Testis (tissue), 3 donors: ENCODE measurements around the gene LTBP4. TPM values are rescaled to one million over a fixed set of nuclear protein-coding genes. Genes with fewer than 3 reads are reported as not detected.

Experiments used
- DNase-seq: peaks from one replicate; pipeline ENCODE4 v3.0.0-alpha.2; 2019
- H3K27ac ChIP-seq, 2 donors: fragments of 200-600 bp; sonication (generic); one replicate each; pipeline ENCODE4 v1.5.1; 2019
- H3K27me3 ChIP-seq: fragments of 200-600 bp; sonication (generic); one replicate; pipeline ENCODE4 v1.5.1; 2019
- H3K36me3 ChIP-seq: fragments of 200-600 bp; sonication (generic); one replicate; pipeline ENCODE4 v1.5.1; 2017; ENCODE audit warnings: low read depth; ENCODE audit errors: missing control alignments
- H3K4me1 ChIP-seq: fragments of 200-600 bp; sonication (generic); one replicate; pipeline ENCODE4 v1.5.1; 2019
- H3K4me3 ChIP-seq, 2 donors: fragments of 200-600 bp; sonication (generic); one replicate each; pipeline ENCODE4 v1.5.1; 2017 to 2019
- H3K9me3 ChIP-seq: fragments of 200-600 bp; sonication (generic); one replicate; pipeline ENCODE4 v1.5.1; 2017
- CTCF ChIP-seq, 3 experiments: fragments of 450-650 bp in 2 of 3; fragments of 200-600 bp in 1 of 3; sonication (generic) in 1 of 3; IDR thresholded peaks; one replicate each; pipeline ENCODE4 v1.5.1; 2016 to 2019; ENCODE audit warnings: antibody characterized with exemption in 3 of 3, mild to moderate bottlenecking in 2 of 3, moderate library complexity in 1 of 3
- POLR2A ChIP-seq: fragments of 450-650 bp; IDR thresholded peaks from one replicate; pipeline ENCODE4 v1.6.1; 2017; ENCODE audit warnings: antibody characterized with exemption, mild to moderate bottlenecking, moderate library complexity
- WGBS, 2 donors: methylation state at CpG; one replicate each; pipeline ENCODE4 v1.1.5; 2018; 5-methylcytosine and 5-hydroxymethylcytosine counted together
- intact Hi-C: fragments of 100-400 bp; cut with DNase I; formaldehyde crosslinking; loops from one replicate; pipeline ENCODE4 v1.15.1; 2023; ENCODE audit warnings: low total_unique reads
- polyA plus RNA-seq: library from polyadenylated mRNA; stranded (reverse); fragments of 350-450 nt; fragmentation: Illumina TruSeq; extraction: RNeasy Lipid Tissue Mini Kit (QIAGEN cat#74804); gene quantifications from one replicate; pipeline ENCODE4 v1.2.3, GENCODE V29; 2014; ENCODE audit warnings: low read depth, low replicate concordance; ENCODE audit not compliant: insufficient read depth
- total RNA-seq, 2 donors: library from RNA; depleted of rRNA; stranded (reverse); fragments of >200 nt; gene quantifications; one replicate each; pipeline ENCODE4 v1.2.3, GENCODE V29; 2016

Gene LTBP4
- total and polyA plus RNA-seq, 3 donors from 2014 or later: 270 to 417 (median 309) TPM

GRCh38 chr19:40598121-40598917, 2.9 kb upstream of the LTBP4 start:
- peaks cover 34% of the 10 kb centered on the region for H3K4me1 ChIP-seq

GRCh38 chr19:40598918-40599307, 2.3 kb upstream of the LTBP4 start:
- no peaks in the 10 kb centered on the region for H3K27me3 ChIP-seq
- H3K4me3 ChIP-seq: no peak overlapping the region
- intact Hi-C loops: no loop called here

More at GRCh38 chr19:40598121-40598917, 2.9 kb upstream of the LTBP4 start:
- Histone ChIP-seq H3K36me3 (no peaks in the 10 kb centered on the region), H3K4me3 (peak overlapping the region; percentile 29 to 35), H3K27ac (peak overlapping the region in 1 of 2 donors; percentile 23), H3K9me3 (no peaks in the 10 kb centered on the region), H3K27me3 (no peaks in the 10 kb centered on the region)
- WGBS, 2 donors: 1% methylated on average over 16 to 46 of the region's 46 CpGs
- DNase-seq: peak; percentile 94
- no peak for TF ChIP-seq POLR2A
- peak; percentile 95 to 98 (median 97) for TF ChIP-seq CTCF (IDR thresholded peaks at IDR 0.05)
- intact Hi-C loops: no loop called here

DNA sequence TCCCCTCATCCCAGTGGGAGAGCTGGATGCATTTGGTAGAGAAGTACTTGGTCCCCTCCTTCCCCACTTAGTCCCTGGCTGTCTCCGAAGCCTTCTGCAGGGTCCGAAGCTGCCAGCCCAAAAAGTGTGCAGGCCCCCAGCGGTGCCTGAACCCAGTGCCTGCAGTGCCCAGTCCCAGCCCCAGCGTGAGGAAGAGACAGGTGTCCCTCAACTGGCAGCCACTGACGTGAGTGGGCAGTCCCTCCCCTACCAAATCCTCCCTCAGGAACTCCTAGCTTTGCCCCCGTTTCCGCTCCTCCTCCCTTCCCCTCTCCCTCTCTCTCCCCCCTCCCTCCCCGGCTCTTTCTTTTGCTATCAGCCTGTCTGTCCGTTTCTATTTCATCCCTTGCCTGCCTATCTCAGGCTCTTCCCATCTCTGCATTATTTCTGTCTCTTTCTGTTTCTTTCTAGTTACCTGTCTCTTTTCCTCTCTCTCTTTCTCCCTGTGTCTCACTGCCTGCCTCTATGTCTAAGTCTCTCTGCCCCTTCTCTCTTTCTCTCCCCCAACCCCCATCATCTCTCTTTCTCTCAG, 1.8 kb upstream of the LTBP4 start:
- no peaks in the 10 kb centered on the region for H3K9me3 ChIP-seq
- H3K27ac ChIP-seq: peak overlapping the region; percentile 59 to 80
- no peaks in the 10 kb centered on the region for H3K36me3 ChIP-seq
- TF ChIP-seq CTCF (IDR thresholded peaks at IDR 0.05) (no peak), POLR2A (no peak)
- DNase-seq: no peak
- peaks cover 35% of the 10 kb centered on the region for H3K4me1 ChIP-seq
- no peaks in the 10 kb centered on the region for H3K27me3 ChIP-seq
- intact Hi-C loops: no loop called here
- WGBS, 2 donors: 0 to 5% methylated on average over 6 to 9 of the region's 9 CpGs
- H3K4me3 ChIP-seq: no peak overlapping the region

More at GRCh38 chr19:40598918-40599307, 2.3 kb upstream of the LTBP4 start:
- TF ChIP-seq CTCF (IDR thresholded peaks at IDR 0.05) (no peak), POLR2A (no peak)
- H3K9me3 ChIP-seq: no peaks in the 10 kb centered on the region
- WGBS, 2 donors: 9% methylated on average over 15 of the region's 15 CpGs
- no peak overlapping the region for H3K27ac ChIP-seq
- H3K4me1 ChIP-seq: peaks cover 34% of the 10 kb centered on the region
- no peak for DNase-seq
- no peaks in the 10 kb centered on the region for H3K36me3 ChIP-seq

DNA sequence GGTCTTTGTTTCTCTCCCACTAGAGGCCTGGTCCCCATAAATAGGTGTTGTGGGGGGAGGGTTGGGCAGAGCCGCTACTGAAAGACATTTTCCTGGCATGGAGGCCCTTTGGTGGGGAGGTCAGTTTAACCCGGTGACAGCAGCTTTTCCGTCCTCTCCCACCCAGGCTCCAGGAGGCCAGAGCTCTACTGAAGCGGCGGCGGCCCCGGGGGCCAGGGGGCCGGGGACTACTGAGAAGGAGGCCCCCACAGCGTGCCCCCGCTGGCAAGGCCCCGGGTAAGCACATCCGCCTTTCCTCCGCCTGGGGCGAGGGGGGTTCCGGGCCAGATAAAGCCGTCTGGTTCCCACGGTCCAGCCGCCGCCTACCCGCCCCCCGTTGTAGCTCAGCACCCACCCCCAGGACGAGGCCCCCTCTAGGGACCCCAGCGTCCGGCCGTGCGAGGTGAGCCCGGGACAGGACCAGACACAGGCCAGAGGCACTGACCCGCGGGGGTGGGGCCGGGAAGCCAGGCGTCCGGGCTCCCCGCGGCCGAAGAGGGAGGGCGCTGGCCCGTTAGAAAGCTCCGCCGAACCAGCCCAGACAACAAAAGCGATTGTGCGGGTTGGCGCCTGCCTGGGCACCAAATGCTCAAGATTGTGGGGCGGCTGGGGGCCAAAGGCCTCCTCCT, 1.1 kb upstream of the LTBP4 start:
- 0 to 3% methylated on average over 5 to 43 of the region's 43 CpGs for WGBS, 2 donors
- no peak for DNase-seq
- peak overlapping the region; percentile 59 to 80 for H3K27ac ChIP-seq
- peaks cover 41% of the 10 kb centered on the region for H3K4me1 ChIP-seq
- no peaks in the 10 kb centered on the region for H3K9me3 ChIP-seq
- H3K27me3 ChIP-seq: no peaks in the 10 kb centered on the region
- H3K36me3 ChIP-seq: no peaks in the 10 kb centered on the region
- intact Hi-C loops: loop anchor here (2.0 to 5.0 kb wide), 2 partner anchors 37 to 69 kb away; no protein-coding TSS in a partner anchor
- H3K4me3 ChIP-seq: no peak overlapping the region
- no peak for TF ChIP-seq CTCF (IDR thresholded peaks at IDR 0.05)
